Measurements from ENCODE around the gene C8G. TPM values are rescaled to one million over a fixed set of nuclear protein-coding genes. Genes with fewer than 3 reads are reported as not detected.

C8G gene
- total RNA-seq, 1 experiment from 2014 or later: 0.85 TPM

- TF ChIP-seq IRF2 (CRISPR knock-in tag; IDR thresholded peaks at IDR 0.05; ENCODE audit: borderline replicate concordance, low read depth): no peak
These were observed 38.7 kb downstream of the C8G start (continued) for GRCh38 chr9:136983656-136984314.

- POLR2A ChIA-PET: interaction anchor here (0.6 to 1.2 kb wide), 3 partner anchors 37 to 103 kb away, joined by 3 to 5 read pairs (median 4); no protein-coding TSS in a partner anchor
- TF ChIP-seq SP1 (CRISPR knock-in tag; conservative IDR thresholded peaks at IDR 0.05) (no peak), ZNF263 (CRISPR knock-in tag; IDR thresholded peaks at IDR 0.05; ENCODE audit: low read depth) (no peak), ELF4 (CRISPR knock-in tag; IDR thresholded peaks at IDR 0.05; ENCODE audit: low read depth) (no peak)
- peak; percentile 53 for ATAC-seq
- peaks cover 34% of the 10 kb centered on the region for H3K27me3 Mint-ChIP-seq (ENCODE audit: low read depth)
- peak overlapping the region; percentile 49; the same call in 1 of the 2 replicates for H3K4me3 Mint-ChIP-seq
- H3K36me3 Mint-ChIP-seq: no peaks in the 10 kb centered on the region
- H3K27ac Mint-ChIP-seq: no peak overlapping the region
- no peaks in the 10 kb centered on the region for H3K4me1 Mint-ChIP-seq
- H3K9me3 Mint-ChIP-seq: no peaks in the 10 kb centered on the region
- DNase-seq (ENCODE audit: low spot score): peak; percentile 49
- CTCF ChIA-PET: interaction anchor here (0.7 to 3.2 kb wide), 12 partner anchors 9 to 184 kb away, joined by 3 to 24 read pairs (median 4); no protein-coding TSS in a partner anchor
These were observed 39.5 kb downstream of the C8G start for GRCh38 chr9:136984464-136985026.

DNA sequence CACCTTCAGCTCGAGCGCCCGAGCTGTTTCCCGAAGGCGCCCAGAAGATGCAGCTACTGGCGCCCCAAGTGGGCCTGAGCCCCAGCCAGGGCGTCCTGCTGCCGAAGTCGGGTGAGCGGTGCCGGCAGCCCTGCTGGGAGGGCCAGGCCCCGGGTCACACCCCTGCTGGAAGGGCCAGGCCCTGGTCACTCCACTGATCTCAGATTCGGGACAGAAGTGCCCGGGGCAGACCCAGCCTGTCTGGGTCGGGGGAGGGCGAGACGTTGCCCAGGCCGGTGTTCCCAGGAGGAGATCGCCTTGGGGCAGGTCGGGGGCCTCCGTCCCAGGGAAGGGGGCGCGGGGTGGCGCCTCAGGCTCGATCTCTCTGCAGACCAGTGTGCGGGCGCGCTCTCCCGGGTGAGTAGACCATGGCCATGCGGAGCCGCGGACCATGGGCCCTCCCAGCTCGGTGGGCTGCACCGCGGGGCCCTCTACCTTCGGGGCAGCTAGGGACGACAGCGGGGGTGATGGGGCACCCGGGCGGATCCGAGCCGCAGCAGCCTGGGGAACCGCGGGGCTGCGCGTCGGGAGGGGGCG lies 40.1 kb downstream of the C8G start:
- CTCF ChIA-PET: interaction anchor here (0.6 to 3.2 kb wide), 14 partner anchors 10 to 476 kb away, joined by 3 to 24 read pairs (median 4); partner anchors contain the start of gene CLIC3
- H3K4me1 Mint-ChIP-seq: no peaks in the 10 kb centered on the region
- H3K9me3 Mint-ChIP-seq: 0 out of 2 replicates have a peak, but pooled peaks cover under 1% of the 10 kb centered on the region
- H3K27ac Mint-ChIP-seq: no peak overlapping the region
- ATAC-seq: peak; percentile 41
- H3K4me3 Mint-ChIP-seq: peak overlapping the region; percentile 49
- no peaks in the 10 kb centered on the region for H3K36me3 Mint-ChIP-seq
- POLR2A ChIA-PET: interaction anchor here (0.6 to 1.2 kb wide), 2 partner anchors 37 to 104 kb away, joined by 3 to 5 read pairs; no protein-coding TSS in a partner anchor
- H3K27me3 Mint-ChIP-seq (ENCODE audit: low read depth): peaks cover 38% of the 10 kb centered on the region
- TF ChIP-seq MYBL2 (CRISPR knock-in tag; IDR thresholded peaks at IDR 0.05): no peak
- TF ChIP-seq SP1 (CRISPR knock-in tag; conservative IDR thresholded peaks at IDR 0.05): 0 out of 2 replicates have a peak, but pooled peaks have one; percentile 22
- DNase-seq (ENCODE audit: low spot score): no peak

DNA sequence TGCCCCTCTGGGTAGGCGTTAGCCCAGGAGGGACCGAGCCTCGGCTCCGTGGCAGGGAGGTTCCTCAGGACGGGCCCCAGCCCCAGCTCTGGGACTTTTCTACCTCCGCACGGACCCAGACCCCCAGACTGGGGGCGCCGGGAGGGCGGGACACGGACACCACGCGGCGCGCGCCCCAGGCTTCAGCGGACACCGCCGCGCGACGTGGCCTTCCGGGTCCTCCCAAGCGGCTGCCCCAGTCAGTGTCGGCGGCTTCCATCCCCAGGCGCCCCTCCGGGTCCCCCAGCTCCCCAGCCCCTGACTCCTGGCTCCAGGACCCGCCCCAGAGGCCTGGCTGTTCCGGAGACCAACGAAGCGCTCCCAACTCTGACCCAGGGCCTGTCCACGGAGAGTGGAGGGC lies 40.8 kb downstream of the C8G start:
- Mint-ChIP-seq H3K27me3 (ENCODE audit: low read depth) (peaks cover 46% of the 10 kb centered on the region), H3K4me1 (no peaks in the 10 kb centered on the region), H3K27ac (no peak overlapping the region), H3K36me3 (no peaks in the 10 kb centered on the region), H3K9me3 (peaks cover 8% of the 10 kb centered on the region), H3K4me3 (peak overlapping the region; percentile 47; the same call in 1 of the 2 replicates)
- ATAC-seq: peak; percentile 13; the same call in 1 of the 2 replicates
- ChIA-PET CTCF (interaction anchor here (0.6 to 3.2 kb wide), 8 partner anchors 10 to 476 kb away, joined by 3 to 24 read pairs (median 5); partner anchors contain the start of gene CLIC3), POLR2A (no interaction called here)
- DNase-seq (ENCODE audit: low spot score): peak; percentile 53
- TF ChIP-seq ELF4 (CRISPR knock-in tag; IDR thresholded peaks at IDR 0.05; ENCODE audit: low read depth) (no peak), ETV6 (CRISPR knock-in tag; IDR thresholded peaks at IDR 0.05) (no peak), PRRX2 (CRISPR knock-in tag; IDR thresholded peaks at IDR 0.05) (no peak), TEAD1 (CRISPR knock-in tag; IDR thresholded peaks at IDR 0.05) (no peak), SMAD3 (CRISPR knock-in tag; IDR thresholded peaks at IDR 0.05; ENCODE audit: borderline replicate concordance) (no peak), KAT7 (CRISPR knock-in tag; IDR thresholded peaks at IDR 0.05; ENCODE audit: borderline replicate concordance) (no peak), ATF3 (CRISPR knock-in tag; conservative IDR thresholded peaks at IDR 0.05) (no peak), GRHL2 (CRISPR knock-in tag; IDR thresholded peaks at IDR 0.05; ENCODE audit: insufficient replicate concordance, severe bottlenecking) (no peak), ZNF219 (CRISPR knock-in tag; IDR thresholded peaks at IDR 0.05; ENCODE audit: borderline replicate concordance) (no peak)
- TF ChIP-seq, protein P1, sequence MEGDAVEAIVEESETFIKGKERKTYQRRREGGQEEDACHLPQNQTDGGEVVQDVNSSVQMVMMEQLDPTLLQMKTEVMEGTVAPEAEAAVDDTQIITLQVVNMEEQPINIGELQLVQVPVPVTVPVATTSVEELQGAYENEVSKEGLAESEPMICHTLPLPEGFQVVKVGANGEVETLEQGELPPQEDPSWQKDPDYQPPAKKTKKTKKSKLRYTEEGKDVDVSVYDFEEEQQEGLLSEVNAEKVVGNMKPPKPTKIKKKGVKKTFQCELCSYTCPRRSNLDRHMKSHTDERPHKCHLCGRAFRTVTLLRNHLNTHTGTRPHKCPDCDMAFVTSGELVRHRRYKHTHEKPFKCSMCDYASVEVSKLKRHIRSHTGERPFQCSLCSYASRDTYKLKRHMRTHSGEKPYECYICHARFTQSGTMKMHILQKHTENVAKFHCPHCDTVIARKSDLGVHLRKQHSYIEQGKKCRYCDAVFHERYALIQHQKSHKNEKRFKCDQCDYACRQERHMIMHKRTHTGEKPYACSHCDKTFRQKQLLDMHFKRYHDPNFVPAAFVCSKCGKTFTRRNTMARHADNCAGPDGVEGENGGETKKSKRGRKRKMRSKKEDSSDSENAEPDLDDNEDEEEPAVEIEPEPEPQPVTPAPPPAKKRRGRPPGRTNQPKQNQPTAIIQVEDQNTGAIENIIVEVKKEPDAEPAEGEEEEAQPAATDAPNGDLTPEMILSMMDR (IDR thresholded peaks at IDR 0.05): no peak
- TF ChIP-seq, protein P2, sequence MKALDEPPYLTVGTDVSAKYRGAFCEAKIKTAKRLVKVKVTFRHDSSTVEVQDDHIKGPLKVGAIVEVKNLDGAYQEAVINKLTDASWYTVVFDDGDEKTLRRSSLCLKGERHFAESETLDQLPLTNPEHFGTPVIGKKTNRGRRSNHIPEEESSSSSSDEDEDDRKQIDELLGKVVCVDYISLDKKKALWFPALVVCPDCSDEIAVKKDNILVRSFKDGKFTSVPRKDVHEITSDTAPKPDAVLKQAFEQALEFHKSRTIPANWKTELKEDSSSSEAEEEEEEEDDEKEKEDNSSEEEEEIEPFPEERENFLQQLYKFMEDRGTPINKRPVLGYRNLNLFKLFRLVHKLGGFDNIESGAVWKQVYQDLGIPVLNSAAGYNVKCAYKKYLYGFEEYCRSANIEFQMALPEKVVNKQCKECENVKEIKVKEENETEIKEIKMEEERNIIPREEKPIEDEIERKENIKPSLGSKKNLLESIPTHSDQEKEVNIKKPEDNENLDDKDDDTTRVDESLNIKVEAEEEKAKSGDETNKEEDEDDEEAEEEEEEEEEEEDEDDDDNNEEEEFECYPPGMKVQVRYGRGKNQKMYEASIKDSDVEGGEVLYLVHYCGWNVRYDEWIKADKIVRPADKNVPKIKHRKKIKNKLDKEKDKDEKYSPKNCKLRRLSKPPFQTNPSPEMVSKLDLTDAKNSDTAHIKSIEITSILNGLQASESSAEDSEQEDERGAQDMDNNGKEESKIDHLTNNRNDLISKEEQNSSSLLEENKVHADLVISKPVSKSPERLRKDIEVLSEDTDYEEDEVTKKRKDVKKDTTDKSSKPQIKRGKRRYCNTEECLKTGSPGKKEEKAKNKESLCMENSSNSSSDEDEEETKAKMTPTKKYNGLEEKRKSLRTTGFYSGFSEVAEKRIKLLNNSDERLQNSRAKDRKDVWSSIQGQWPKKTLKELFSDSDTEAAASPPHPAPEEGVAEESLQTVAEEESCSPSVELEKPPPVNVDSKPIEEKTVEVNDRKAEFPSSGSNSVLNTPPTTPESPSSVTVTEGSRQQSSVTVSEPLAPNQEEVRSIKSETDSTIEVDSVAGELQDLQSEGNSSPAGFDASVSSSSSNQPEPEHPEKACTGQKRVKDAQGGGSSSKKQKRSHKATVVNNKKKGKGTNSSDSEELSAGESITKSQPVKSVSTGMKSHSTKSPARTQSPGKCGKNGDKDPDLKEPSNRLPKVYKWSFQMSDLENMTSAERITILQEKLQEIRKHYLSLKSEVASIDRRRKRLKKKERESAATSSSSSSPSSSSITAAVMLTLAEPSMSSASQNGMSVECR (CRISPR knock-in tag; IDR thresholded peaks at IDR 0.05; ENCODE audit: borderline replicate concordance): no peak
- TF ChIP-seq, protein P3, sequence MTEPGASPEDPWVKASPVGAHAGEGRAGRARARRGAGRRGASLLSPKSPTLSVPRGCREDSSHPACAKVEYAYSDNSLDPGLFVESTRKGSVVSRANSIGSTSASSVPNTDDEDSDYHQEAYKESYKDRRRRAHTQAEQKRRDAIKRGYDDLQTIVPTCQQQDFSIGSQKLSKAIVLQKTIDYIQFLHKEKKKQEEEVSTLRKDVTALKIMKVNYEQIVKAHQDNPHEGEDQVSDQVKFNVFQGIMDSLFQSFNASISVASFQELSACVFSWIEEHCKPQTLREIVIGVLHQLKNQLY (CRISPR knock-in tag; IDR thresholded peaks at IDR 0.05): no peak

Measured in WTC11 (cell line).